Spleen (tissue), 11 donors: ENCODE data around the gene ZBTB17. TPM values are rescaled to one million over a fixed set of nuclear protein-coding genes. Genes with fewer than 3 reads are reported as not detected.
A peak's percentile ranks its signal among the peaks of the same experiment; 100 is the strongest.

Experiments used
- DNase-seq: peaks from one replicate; pipeline ENCODE4 v3.0.0-alpha.2; 2020
- H3K27ac ChIP-seq, 8 donors: fragments of 200-600 bp; sonication (generic) in 7 of 8; 1 replicate in 4 of 8; 2 replicates in 4 of 8; pipeline versions ENCODE4 v1.5.0 to v1.8.0; 2016 to 2021; ENCODE audit warnings: inconsistent platforms in 4 of 8, mild to moderate bottlenecking in 4 of 8, moderate library complexity in 1 of 8
- H3K27me3 ChIP-seq, 7 donors: fragments of 200-600 bp; sonication (generic) in 6 of 7; replicated peaks in 1 of 7; 1 replicate in 4 of 7; 2 replicates in 3 of 7; pipeline versions ENCODE4 v1.5.0 to v1.8.0; 2016 to 2021; ENCODE audit warnings: inconsistent platforms in 3 of 7, mild to moderate bottlenecking in 1 of 7
- H3K36me3 ChIP-seq, 6 donors: fragments of 200-600 bp; sonication (generic) in 5 of 6; 1 replicate in 4 of 6; 2 replicates in 2 of 6; pipeline versions ENCODE4 v1.5.0 to v1.8.0; 2016 to 2021; ENCODE audit warnings: inconsistent platforms in 2 of 6
- H3K4me1 ChIP-seq, 6 donors: fragments of 200-600 bp; sonication (generic) in 5 of 6; 1 replicate in 3 of 6; 2 replicates in 3 of 6; pipeline versions ENCODE4 v1.5.0 to v1.8.0; 2016 to 2021; ENCODE audit warnings: inconsistent platforms in 3 of 6
- H3K4me3 ChIP-seq, 8 donors: fragments of 200-600 bp; sonication (generic) in 7 of 8; 1 replicate in 4 of 8; 2 replicates in 4 of 8; pipeline versions ENCODE4 v1.5.0 to v1.8.0; 2016 to 2021; ENCODE audit warnings: inconsistent platforms in 4 of 8, mild to moderate bottlenecking in 4 of 8, moderate library complexity in 2 of 8
- H3K9me3 ChIP-seq, 8 donors: fragments of 200-600 bp; sonication (generic) in 7 of 8; 1 replicate in 4 of 8; 2 replicates in 4 of 8; pipeline versions ENCODE4 v1.5.0 to v1.8.0; 2016 to 2021; ENCODE audit warnings: inconsistent platforms in 4 of 8
- POLR2A ChIP-seq, 3 donors: fragments of 450-650 bp; IDR thresholded peaks; one replicate each; pipeline ENCODE4 v1.5.1; 2017; ENCODE audit warnings: antibody characterized with exemption in 3 of 3, mild to moderate bottlenecking in 1 of 3
- POLR2AphosphoS5 ChIP-seq, 3 donors: sonication (generic); formaldehyde crosslinking; IDR thresholded peaks; one replicate each; pipeline ENCODE4 v1.5.1; 2017; ENCODE audit warnings: antibody characterized with exemption in 3 of 3
- WGBS, 5 donors: extraction: QIAGEN DNeasy Blood & Tissue Kit in 3 of 5; methylation state at CpG; one replicate each; pipeline versions ENCODE4 v1.1.5 to v1.1.7; 2013 to 2018; 5-methylcytosine and 5-hydroxymethylcytosine counted together
- intact Hi-C: fragments of 100-400 bp; cut with DNase I; formaldehyde crosslinking; loops from one replicate; pipeline ENCODE4 v1.15.0; 2023; ENCODE audit warnings: low total_unique reads
- polyA plus RNA-seq, 3 donors: library from polyadenylated mRNA; stranded (reverse); fragments of 200-250 nt; gene quantifications; one replicate each; pipeline ENCODE4 v1.2.1, GENCODE V29; 2013
- total RNA-seq, 7 donors: library from RNA; depleted of rRNA in 3 of 7; stranded (reverse); fragments of >200 nt in 3 of 7; fragmentation: NEBNext Ultra II Directional in 4 of 7; extraction: Animal tissue kit (Norgen Biotek cat#: 25700) in 4 of 7; gene quantifications; one replicate each; pipeline versions ENCODE4 v1.1.0 to v1.2.1, GENCODE V29; 2016 to 2021
- TF ChIP-seq, protein P1 (sequence below), 11 experiments: fragments of 200-600 bp in 7 of 11; fragments of 450-650 bp in 4 of 11; sonication (generic) in 4 of 11; IDR thresholded peaks in 8 of 11; conservative IDR thresholded peaks in 3 of 11; 1 replicate in 7 of 11; 2 replicates in 4 of 11; pipeline versions ENCODE4 v1.4.0 to v1.8.0; 2016 to 2021; ENCODE audit warnings: antibody characterized with exemption in 11 of 11, inconsistent platforms in 4 of 11, mild to moderate bottlenecking in 1 of 11
- donor health status: healthy with polysubstance abuse.
- donor health status: DM: no; HTN: no; CAD: no; lungs with moderate emphysema.
- donor health status: DM: no; HTN: no; CAD: no.
- donor health status: Bipolar disorder and iron deficiency.
- donor health status: healthy.
- donor health status: DM: no; HTN: no; CAD: no.
- donor health status: DM: yes; HTN: yes; CAD: no.

ZBTB17 gene
- total and polyA plus RNA-seq, 10 donors, result 36.8 to 139 (median 53.4) TPM

DNA sequence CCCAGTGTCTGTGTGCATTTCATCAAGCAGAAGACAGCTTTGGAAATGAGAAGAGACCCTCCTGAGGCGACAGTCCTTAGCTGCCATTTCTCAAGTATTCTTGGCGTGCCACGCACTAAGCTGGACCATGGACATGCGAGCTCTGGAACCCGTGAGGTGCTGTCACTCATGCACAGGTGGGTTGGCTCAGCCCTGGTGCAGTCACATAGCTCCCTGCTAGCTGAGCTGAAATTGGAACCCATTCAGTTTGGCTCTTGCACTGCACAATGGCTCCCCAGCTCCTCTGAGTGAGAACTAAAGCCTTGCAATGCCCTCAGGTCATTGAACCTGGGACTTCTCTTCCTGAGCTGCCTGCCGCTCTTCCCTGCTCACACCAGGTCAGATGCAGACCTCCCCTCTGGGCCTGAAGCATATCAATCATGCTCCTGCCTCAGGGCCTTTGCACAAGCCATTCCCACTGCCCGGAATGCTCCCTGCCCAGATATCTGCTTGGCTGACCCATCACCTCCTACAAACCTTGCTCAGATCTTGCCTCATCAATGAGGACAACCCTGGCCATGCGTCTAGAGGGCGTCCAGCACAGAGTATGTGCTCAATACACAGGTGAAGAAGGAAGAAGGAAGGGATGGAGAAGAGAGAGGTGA is 21.9 kb upstream of the ZBTB17 start:
- no peaks in the 10 kb centered on the region for H3K36me3 ChIP-seq
- 81 to 92% (median 89%) methylated on average over 9 of the region's 9 CpGs for whole genome bisulfite sequencing, 5 donors
- H3K27ac ChIP-seq, result no peak overlapping the region
- no peaks in the 10 kb centered on the region for H3K27me3 ChIP-seq
- no peaks in the 10 kb centered on the region for H3K4me1 ChIP-seq
- TF ChIP-seq POLR2A (IDR thresholded peaks at IDR 0.05) (no peak), POLR2AphosphoS5 (IDR thresholded peaks at IDR 0.05) (no peak)
- TF ChIP-seq, protein P1, sequence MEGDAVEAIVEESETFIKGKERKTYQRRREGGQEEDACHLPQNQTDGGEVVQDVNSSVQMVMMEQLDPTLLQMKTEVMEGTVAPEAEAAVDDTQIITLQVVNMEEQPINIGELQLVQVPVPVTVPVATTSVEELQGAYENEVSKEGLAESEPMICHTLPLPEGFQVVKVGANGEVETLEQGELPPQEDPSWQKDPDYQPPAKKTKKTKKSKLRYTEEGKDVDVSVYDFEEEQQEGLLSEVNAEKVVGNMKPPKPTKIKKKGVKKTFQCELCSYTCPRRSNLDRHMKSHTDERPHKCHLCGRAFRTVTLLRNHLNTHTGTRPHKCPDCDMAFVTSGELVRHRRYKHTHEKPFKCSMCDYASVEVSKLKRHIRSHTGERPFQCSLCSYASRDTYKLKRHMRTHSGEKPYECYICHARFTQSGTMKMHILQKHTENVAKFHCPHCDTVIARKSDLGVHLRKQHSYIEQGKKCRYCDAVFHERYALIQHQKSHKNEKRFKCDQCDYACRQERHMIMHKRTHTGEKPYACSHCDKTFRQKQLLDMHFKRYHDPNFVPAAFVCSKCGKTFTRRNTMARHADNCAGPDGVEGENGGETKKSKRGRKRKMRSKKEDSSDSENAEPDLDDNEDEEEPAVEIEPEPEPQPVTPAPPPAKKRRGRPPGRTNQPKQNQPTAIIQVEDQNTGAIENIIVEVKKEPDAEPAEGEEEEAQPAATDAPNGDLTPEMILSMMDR (IDR thresholded peaks at IDR 0.05 in 8 of 11, conservative IDR thresholded peaks at IDR 0.05 in 3 of 11), result no peak
- H3K9me3 ChIP-seq, result no peaks in the 10 kb centered on the region
- peak; percentile 28 for DNase-seq
- intact Hi-C loops, result loop anchor here (5.0 kb wide), 1 partner anchor 205 kb away; no protein-coding TSS in a partner anchor
- H3K4me3 ChIP-seq, result no peak overlapping the region

DNA sequence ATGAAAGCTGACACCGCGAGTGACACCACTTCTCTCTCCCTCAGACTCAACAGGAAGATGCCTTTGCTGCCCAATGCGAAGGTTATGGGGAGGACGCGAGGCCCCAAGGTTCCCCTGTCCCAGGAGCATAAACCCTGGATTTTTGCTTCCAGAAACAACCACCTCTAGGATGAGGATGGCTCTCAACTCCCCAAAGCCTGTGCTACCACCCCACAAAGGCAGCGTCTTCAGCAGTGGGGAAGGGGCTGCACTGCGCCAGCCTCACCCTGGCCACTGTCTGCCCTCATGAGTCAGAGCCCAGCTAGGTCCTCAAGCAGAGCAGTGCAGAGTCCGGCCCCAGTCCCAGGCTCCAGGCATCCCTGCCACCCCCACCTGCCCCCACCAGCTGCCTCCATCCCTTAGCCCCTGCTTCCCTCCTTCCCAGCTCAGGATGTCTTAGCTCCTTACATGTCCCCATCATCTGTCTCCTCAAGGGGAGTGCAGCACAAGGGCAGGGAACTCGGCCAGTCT is 21.2 kb upstream of the ZBTB17 start:
- Histone ChIP-seq H3K27me3 (no peaks in the 10 kb centered on the region), H3K36me3 (no peaks in the 10 kb centered on the region), H3K27ac (no peak overlapping the region), H3K4me1 (no peaks in the 10 kb centered on the region), H3K9me3 (no peaks in the 10 kb centered on the region), H3K4me3 (no peak overlapping the region)
- 79 to 84% (median 83%) methylated on average over 7 to 9 of the region's 9 CpGs for WGBS, 5 donors
- peak; percentile 63 for DNase-seq
- intact Hi-C loops, result loop anchor here (5.0 kb wide), 1 partner anchor 205 kb away; no protein-coding TSS in a partner anchor
- TF ChIP-seq, protein P1 (IDR thresholded peaks at IDR 0.05 in 8 of 11, conservative IDR thresholded peaks at IDR 0.05 in 3 of 11), result no peak
- TF ChIP-seq POLR2AphosphoS5 (IDR thresholded peaks at IDR 0.05), result no peak
- no peak for TF ChIP-seq POLR2A (IDR thresholded peaks at IDR 0.05)

DNA sequence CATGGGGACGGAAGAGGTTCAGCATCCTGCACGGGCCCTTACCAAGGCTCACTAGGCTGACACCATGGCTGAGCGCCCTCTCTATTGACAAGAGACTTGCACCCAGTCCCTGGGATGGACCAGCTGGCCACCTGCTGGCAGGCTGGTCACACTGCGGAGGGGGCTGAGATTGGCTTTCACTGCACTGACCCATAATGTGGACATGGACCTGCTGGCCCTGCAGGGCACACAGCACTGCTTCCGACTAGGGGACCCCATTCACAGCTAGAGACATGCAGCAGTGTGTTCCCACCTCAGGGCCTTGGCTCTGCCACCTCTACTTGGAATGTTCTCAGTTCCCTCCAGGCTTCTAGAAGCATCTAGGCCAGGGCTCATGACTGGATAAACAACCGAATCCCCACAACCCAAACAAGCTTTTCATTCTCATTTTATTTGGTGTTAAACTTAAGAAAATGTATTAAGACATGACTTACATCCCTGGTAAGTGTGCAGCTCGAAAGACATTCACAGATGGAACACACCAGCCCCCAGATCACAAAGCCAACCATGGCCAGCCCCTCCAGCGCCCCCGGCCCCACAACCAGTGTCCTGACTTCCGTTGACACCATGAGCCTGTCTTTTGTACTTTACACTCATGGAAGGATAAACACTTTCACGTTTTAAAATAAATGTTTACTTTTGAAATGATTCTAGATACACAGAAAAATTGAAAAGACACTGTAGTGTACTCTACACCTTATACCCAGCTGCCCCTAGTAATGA is 18.9 kb upstream of the ZBTB17 start:
- peak; percentile 86 for DNase-seq
- Histone ChIP-seq H3K27me3 (no peaks in the 10 kb centered on the region), H3K36me3 (no peaks in the 10 kb centered on the region), H3K4me1 (no peaks in the 10 kb centered on the region), H3K27ac (no peak overlapping the region), H3K9me3 (no peaks in the 10 kb centered on the region), H3K4me3 (no peak overlapping the region)
- WGBS, 5 donors, result 62 to 82% (median 72%) methylated on average over 7 to 11 of the region's 11 CpGs
- TF ChIP-seq POLR2AphosphoS5 (IDR thresholded peaks at IDR 0.05) (peak; percentile 37 to 64 (median 49)), POLR2A (IDR thresholded peaks at IDR 0.05) (no peak)
- TF ChIP-seq, protein P1 (IDR thresholded peaks at IDR 0.05 in 8 of 11, conservative IDR thresholded peaks at IDR 0.05 in 3 of 11), result peak; percentile 64 to 95 (median 83)
- intact Hi-C loops, result loop anchor here (5.0 kb wide), 1 partner anchor 202 kb away; no protein-coding TSS in a partner anchor

DNA sequence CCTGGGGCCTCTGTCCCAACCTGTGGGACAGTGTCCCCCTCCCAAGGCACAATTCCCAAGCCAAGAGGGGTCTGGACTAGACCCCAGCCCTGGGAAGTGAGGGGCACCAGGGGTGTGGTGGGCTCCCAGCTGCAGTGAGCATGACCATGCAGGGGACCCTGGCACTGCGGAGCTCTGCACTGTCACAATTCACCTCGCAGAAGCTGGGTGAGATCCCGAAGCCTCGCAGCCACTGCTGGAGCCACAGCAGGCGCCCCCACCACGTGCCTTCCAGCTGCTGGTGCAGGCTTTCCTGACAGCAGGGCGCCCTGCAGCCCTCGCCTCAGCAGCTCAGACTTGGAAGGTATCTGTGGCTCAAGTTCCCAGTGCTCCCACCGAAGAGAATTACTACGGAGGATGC is 18.2 kb upstream of the ZBTB17 start:
- TF ChIP-seq POLR2A (IDR thresholded peaks at IDR 0.05) (no peak), POLR2AphosphoS5 (IDR thresholded peaks at IDR 0.05) (no peak)
- TF ChIP-seq, protein P1 (IDR thresholded peaks at IDR 0.05 in 8 of 11, conservative IDR thresholded peaks at IDR 0.05 in 3 of 11), result no peak
- Histone ChIP-seq H3K27me3 (no peaks in the 10 kb centered on the region), H3K9me3 (no peaks in the 10 kb centered on the region), H3K27ac (no peak overlapping the region), H3K36me3 (no peaks in the 10 kb centered on the region), H3K4me3 (no peak overlapping the region), H3K4me1 (no peaks in the 10 kb centered on the region)
- intact Hi-C loops, result no loop called here
- WGBS, 5 donors, result 92 to 100% (median 95%) methylated on average over 7 to 10 of the region's 10 CpGs; no CpG with 5 or more reads in 1 of the 5 donors
- no peak for DNase-seq
